Activated T-helper 9 cell treated with anti-CD3 and anti-CD28 coated beads, Interleukin-2, amount 50 U/mL, for 16 hours (primary cell): ENCODE results near the gene SAMHD1.
"Not testable (repeated sequence)": the region's sequence is repeated elsewhere in the genome, so short reads cannot be mapped to it uniquely, and the experiment has no call there.

Experiments
- DNase-seq: peaks from one replicate; pipeline ENCODE4 v3.0.0-alpha.2; 2020; ENCODE audit warnings: low read depth

Gene SAMHD1

DNA sequence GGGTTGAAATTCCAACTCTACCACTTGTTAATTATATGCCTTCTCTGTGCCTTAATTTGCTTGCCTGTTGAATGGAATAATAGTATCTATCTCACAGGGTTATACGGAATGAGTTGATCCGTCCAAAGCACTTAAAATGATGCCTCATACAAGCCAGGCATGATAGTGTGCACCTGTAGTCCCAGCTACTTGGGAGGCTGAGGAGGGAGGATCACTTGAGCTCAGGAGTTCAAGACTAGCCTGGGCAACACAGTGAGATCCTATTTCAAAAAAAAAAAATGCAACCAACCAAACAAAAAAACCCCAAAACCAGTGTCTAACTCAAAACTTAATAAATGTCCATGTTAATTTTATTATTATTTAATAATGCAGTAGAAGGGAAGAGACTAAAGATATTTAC lies 35.3 kb downstream of the SAMHD1 start:
- DNase-seq = no peak

DNA sequence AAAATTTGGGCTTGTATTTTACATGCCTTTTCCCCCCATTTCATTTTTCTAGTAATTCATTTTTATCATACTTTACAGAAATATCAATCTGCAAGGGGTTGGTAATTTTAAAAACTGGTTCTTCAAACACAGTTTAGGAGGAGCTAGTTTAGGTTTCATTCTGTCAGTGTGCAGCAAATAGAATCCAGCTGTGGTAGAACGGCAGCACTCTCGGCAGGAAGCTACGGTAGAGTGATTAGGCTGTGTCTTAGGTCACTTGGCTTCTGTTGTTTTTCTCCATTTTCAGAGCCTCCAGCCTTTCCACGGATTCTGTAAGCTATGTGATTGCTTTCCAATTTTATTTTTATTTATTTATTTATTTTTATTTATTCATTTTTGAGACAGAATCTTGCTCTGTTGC lies 42.9 kb downstream of the SAMHD1 start:
- no peak for DNase-seq

DNA sequence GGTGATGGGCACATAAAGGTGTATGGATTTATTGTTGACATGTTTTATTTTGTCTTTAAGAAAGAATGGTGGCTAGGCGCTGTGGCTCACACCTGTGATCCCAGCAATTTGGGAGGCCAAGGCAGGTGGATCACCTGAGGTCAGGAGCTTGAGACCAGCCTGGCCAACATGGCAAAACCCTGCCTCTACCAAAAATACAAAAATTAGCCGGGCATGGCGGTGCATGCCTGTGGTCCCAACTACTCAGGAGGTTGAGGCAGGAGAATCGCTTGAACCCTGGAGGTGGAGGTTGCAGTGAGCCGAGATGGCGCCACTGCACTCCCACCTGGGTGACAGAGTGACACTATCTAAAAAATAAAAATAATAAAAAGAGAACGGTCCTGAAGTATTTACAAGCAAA lies 45.4 kb downstream of the SAMHD1 start:
- DNase-seq = not testable (repeated sequence)

DNA sequence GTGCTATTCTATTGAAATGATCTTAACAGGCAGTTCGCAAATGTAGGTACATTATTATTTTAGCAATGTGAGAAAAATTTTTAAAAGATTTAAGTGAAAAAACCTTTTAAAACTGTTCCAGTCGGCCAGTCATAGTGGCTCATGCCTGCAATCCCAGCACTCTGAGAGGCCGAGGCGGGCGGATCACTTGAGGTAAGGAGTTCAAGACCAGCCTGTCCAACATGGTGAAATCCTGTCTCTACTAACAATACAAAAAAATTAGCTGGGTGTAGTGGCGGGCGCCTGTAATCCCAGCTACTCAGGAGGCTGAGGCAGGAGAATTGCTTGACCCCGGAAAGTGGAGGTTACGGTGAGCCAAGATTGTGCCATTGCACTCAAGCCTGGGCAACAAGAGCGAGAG lies 45.9 kb downstream of the SAMHD1 start:
- DNase-seq = not testable (repeated sequence)

DNA sequence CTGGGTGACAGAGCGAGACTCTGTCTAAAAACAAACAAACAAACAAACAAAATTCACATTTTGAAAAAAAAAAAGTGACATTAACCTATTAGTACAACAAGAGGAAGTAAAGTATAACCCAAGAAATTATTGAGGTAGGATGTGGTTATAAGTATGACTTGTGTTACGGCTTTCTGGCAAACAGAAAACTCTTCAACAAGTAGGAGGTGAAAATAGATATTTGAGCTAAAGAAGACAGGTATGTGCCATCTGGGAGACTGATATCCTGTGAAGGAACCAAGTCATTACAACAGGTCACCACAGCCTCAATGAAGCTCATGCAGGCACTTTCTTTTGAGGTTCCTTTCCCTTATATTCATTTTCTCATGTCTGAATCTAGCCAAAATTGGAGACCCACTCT lies 46.8 kb downstream of the SAMHD1 start:
- no peak for DNase-seq

DNA sequence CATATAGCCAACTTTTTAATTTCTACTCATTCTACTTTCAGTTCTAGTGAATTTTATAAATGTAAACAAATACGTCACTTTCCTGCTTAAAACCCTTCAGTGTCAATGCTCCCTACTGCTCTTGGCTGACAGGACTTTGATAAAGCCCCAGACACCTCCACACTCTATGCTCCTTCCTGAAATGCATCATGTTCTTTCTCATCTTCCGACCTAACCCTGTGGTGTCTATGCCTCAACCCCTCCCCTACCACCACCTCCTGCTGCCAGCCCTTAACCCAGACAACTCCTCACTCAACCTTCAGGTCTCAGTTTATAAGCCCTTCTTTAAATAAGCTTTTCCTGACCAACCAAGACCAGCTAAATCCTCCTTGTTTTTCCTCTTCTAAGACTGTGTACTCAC lies 56.5 kb downstream of the SAMHD1 start:
- DNase-seq = no peak

DNA sequence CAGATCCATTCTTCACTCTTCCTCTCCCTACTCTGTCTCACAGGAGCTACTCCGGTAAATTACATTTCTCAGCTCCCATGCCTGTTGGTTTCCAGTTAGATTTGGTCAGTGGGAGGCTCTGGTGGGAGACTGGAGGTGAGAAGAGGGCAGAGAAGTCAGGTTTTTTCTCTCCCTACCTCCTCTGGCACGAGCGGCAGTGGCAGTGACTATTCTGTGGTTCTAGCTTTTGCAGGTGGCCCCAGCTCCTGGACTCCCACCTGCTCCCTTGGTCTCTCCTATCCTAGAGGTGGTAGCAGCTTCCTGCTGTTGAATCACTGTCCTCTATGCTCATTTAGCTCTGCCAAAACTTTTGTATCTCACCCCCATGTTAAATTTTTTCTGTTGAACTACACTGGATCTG lies 57.7 kb downstream of the SAMHD1 start:
- no peak for DNase-seq

DNA sequence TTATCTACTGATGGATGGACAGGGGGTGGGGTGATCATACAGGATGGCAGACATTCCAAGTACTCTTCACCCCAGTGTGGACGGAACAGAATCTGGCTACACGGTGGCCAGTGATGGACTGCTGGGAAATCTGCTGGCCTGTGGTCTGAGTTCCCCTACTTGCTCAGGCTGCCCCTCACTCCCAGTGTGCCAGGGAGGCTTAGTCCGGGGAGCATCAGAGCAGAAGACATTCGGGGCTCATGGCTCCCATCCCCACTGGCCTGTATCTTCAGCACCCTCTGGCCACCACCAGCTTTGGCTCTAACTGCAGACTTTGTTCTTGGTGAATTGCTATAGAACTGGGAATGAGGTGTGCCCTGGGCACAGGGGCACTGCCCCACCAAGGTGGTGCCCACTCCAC lies 60.3 kb downstream of the SAMHD1 start:
- no peak for DNase-seq

DNA sequence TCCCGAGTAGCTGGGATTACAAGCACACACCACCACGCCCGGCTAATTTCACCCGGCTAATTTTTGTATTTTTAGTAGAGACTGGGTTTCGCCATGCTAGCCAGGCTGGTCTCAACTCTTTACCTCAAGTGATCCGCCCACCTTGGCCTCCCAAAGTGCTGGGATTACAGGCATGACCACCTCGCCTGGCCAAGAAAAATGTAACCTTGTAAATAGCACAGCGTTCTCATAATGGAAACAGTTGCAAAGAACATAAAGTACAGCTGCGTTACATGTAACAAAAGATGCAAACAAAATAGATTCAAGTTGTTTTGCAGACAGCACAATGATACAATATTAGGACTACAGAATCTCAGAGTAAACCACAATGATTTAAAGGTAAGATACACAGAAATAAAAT lies 60.9 kb downstream of the SAMHD1 start:
- no peak for DNase-seq

DNA sequence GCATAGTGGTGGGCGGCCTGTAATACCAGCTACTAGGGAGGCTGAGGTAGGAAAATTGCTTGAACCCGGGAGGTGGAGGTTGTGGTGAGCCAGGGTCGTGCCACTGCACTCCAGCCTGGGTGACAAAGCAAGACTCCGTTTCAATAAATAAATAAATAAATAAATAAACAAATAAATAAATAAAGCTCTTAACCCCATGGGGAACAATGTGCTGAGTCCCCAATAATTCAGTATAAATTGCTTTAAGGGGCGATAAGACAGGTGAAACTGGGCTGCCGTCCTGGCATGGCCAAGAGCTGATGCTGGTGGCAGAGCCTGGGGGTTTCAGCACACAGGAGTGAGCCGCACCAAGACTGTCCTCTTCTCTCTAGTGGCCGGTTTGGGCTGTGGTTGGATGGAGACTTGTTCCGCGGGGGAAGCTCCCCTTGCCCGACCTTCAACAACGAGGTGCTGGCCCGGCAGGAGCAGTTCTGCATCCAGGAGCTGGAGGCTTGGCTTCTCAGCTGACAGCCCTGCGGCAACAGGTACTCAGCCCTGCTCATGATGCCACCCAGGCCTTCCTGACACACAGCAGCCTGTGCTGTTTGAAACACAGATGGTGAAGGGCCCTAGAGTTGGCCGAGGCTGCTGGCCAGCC lies 62.5 kb downstream of the SAMHD1 start:
- DNase-seq = no peak

DNA sequence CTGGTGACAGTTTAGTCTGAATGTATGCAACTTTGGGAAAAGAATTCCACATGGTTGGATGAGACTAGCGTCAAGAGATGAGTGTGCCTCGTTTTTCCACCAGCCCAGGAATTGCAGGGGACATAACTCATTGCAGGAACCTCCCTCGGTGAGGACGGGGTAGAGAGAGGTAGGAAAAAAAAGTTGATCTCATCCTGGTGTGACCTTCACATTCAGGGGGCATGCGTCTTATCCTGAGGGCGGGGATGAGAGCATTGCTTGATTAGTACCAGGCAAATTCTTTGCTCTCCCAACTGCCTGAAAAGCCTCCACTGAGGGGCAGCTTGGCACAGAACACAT lies 63.8 kb downstream of the SAMHD1 start:
- DNase-seq = no peak

DNA sequence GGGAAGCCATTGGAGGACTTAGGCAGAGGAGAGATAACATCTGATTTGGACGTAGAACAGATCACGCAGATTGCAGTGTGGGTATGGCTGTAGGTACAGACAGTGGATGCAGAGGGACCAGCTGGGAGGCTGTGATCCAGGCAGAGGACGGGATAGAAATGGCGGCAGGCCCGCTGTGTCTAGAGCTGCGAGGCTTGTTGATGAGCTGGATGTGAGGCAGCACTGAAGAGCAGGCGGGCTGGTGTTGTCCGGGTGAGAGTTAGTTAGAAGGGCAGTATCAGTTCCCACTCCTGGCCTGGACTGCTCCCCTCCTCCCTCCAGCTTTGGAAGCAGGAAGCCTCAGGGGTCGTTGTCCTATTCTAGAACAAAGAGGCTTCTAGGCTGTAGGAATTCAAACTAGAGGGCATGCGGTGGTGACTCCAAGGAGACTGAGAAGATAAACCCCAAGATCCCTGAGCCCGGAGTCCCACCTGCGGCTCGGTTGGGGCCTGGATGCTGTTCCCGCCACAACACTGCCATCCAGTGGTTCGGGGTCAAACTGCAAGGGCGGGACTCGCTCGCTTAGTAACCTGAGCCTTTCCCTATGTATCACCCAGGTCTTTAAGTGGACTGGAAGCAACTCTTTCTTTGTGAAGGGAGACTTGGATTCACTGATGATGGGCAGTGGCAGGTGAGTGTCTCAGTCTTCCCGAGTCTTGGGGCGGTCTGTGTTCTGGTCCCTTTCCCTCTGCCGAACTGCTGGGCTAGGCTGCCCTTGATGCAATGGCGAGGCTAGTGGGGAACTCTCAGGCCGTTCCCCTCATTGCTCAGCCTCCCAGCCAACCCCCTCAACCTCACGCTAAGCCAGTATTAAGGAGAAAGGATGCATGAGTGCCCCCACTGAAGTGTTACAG lies 64.4 kb downstream of the SAMHD1 start:
- DNase-seq = peak; percentile 64

DNA sequence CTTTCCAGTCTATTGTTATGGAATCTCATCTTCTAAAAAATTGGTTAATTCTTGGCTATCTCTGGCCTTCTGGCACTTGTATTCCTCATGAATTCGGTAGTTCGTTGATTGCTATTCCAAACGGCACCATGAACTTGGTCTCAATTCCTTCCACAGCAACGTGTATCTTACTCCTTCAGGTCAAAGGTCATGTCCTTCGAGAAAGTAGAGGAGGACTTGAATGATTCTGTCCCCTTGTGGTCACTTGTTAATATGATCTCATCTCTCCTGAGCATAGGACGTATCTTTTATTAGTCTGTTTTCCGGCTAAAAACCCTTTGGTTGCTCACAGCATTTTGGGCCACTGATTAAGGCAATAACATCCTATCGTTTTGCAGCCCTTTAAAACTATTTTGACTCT lies 66.2 kb downstream of the SAMHD1 start:
- no peak for DNase-seq

DNA sequence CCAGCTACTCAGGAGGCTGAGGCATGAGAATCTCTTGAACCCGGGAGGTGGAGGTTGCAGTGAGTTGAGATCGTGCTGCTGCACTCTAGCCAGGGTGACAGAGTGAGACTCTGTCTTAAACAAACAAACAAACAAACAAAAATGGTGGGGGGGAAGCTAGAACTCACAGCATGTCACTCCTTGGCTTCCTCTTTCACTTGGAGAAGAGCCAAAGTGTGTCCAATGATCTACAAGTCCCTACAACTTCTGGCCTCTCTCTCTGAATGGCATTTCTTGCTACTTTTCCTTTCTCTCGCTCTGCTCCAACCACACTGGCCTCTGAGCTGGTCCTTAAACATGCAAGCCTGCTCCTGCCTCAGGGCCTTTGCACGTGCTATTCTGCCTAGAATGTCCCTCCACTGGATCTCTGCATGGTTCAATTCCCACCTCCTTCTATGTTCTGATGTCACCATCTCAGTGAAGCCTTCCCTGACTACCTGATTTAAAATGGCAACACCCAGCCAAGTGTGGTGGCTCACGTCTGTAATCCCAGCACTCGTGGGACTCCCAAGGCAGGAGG lies 67.5 kb downstream of the SAMHD1 start:
- no peak for DNase-seq

DNA sequence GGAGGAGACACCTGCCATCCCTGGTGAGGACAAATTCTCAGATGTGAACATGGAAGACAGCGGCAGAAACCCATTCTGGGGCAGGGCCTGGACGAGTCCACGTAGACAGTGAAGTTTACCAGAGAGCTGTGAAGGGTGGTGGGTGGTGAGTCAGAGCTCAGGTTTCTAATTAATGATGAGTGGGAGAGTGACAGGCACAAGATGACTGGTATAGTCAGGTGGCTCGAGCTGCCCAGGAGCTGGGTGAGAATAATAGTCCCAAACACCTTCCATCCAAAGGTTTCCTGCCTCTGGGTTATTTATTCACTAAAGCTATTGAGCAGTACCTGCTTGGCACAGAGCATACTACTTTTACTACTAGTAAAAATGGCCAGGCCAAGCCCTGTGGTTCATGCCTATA lies 69.6 kb downstream of the SAMHD1 start:
- DNase-seq = no peak

DNA sequence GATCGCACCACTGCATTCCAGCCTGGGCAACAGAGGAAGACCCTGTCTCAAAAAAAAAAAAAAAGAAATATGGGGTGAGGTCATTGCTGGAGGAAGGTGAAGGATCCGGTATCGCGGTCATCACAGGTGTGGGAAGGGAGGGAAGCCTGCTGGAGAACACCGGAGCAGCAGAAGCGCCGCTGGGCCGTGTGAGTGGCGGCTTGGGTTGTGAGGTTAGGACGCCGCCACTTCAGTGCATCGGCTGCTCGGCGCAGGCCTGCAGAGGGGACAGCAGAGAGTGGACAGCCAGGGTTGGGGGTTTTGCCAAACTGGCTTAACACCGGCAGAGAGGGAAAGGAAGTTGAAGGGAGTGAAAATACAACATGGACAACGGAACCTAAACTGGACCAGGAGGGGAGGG lies 70.2 kb downstream of the SAMHD1 start:
- DNase-seq = no peak

DNA sequence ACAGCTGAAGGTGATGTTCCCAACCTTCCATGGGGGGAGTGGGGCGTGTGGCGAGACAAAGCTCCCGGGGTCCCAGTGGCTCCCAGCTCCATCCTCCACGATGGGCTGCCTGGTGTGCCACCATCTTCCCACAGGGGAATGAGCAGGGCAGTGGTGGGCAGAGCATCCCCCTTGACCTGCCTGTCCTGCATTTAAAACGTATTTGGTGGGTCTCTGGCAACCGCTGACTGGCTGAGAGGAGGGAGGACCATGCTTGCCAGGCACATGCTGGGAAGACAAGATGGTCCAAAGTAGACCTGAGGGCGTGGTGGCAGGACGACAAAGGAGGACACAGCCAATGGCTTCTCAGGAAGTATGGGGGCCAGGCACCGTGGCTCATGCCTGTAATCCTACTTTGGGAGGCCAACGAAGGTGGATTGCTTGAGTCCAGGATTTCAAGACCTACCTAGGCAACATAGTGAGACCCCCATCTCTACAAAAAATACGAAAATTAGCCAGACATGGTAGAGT lies 70.7 kb downstream of the SAMHD1 start:
- no peak for DNase-seq

DNA sequence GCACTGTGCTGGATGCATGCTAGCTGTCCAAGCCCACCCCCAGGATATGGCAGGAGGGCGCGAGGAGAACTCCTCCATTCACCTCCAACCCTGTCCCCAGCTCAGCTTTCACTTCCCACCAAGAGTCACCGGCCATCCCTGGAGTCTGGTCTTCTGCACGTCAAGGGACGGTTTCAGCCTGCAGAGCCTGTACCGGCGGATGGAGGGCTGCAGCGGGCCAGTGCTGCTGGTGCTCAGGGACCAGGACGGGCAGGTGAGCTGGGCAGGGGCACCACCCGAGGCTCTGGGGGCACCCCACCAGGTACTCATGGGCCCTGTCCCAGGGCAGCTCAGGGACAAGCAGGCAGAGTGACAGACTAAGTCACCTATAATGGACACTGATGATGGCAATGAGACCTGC lies 72.6 kb downstream of the SAMHD1 start:
- no peak for DNase-seq

DNA sequence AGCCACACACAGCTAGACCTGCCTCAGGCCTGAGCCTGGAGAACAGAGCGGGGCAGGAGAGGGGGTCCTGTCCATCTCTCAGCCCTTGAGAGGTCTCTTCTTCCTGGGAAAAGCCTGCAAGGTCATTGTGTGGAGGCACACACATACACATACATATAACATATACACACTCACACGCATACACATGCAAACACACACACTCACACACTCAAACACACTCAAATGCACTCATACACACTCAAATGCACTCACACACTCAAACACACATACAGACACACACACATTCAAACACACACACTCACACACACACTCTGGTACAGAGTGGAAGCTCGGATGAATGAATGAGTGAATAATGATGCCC lies 75.1 kb downstream of the SAMHD1 start:
- no peak for DNase-seq

DNA sequence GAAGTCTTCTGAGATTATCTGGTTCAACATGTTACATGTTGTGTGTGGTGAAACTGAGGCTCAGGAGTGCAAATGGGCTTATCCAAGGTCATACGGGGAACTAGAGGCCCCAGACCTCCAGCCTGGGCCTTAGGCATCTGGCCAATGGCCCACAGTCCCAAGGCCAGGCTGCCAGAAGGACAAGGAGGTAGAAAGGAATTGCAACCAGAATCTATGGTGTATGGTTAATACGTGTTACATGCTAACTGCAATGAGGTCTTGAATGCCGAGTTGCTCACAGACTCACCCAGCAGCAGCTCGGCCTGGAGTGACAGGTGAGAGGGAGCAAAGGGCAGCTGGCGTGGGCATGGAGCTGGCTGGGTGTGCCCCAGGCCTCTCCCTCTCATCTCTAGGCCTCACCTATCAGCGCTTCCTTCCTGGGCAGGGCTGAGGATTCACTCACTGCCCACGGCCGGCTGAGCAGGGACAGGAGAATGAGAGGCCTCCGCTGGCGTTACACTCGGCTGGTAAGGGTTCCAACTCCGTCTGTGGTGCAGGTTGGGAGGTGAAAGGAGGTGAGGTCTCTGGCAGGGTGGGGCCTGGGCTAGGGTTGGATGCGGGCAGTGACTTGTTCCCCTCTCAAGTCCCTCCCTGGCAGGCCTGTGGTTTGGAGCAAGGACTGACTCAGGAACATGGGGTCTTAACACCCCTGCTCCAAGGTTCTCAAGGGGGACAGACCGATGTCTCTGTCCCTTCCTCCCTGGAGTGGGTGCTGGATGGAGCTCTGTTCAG lies 75.6 kb downstream of the SAMHD1 start, which contains the start of gene TLDC2:
TLDC2 (plus strand) TSS at position 437 of the 771 bp plus-strand sequence; CDS start at position 474, 37 bp downstream.
- no peak for DNase-seq

DNA sequence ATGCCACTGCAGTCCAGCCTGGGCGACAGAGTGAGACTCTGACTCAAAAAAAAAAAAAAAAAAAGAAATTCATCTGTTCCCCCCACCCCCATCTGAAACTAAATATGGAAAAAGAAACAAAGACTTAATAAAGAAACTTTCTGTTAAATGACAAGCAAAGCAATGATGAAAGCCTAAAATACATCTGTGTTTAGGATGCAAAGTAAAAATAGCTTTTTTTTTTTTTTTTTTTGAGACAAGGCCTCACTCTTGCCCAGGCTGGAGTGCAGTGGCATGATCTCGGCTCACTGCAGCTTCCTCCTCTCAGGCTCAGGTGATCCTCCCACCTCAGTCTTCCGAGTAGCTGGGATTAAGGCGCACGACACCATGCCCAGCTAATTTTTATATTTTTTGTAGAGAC lies 76.4 kb downstream of the SAMHD1 start:
- not testable (repeated sequence) for DNase-seq

DNA sequence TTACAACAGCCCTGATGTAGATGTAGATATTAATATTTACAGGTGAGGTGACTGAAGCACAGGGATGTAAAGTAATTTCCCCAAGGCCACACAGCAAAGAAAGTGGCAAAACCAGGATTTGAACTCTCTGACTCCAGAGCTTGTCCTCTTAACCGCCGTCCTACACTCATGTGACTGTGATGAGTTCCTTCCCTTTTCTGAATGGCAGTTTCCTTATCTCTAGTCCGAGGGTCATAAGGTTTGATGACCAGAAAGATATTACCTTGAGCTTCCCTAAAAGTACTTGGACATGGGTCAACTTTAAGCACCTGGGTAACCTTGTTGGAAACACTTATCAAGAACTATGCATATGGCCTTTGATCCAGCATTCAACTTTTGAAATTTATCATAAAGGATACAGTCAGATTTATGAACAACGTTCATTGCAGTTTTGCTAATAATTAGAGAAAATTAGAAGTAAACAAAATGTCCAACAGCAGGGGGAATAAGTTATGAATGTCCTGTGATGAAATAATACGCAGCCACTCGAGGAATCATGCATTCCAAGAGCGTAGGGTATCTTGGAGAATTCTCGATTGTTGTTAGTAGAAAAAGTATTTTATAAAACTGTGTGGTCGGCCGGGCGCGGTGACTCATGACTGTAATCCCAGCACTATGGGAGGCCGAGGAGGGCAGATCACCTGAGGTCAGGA lies 77.9 kb downstream of the SAMHD1 start:
- DNase-seq = no peak
